Astrocyte of the cerebellum (primary cell): ENCODE results near the gene NOXO1.
"Not testable (repeated sequence)": the region's sequence is repeated elsewhere in the genome, so short reads cannot be mapped to it uniquely, and the experiment has no call there.

Source experiments
- DNase-seq: peaks from one replicate; pipeline ENCODE4 v3.0.0-alpha.2; 2011; ENCODE audit warnings: low read depth
- H3K4me3 ChIP-seq: 2 replicates; pipeline ENCODE4 v1.5.1; 2011; ENCODE audit warnings: mild to moderate bottlenecking, low read depth, low read length, moderate library complexity
- CTCF ChIP-seq: IDR thresholded peaks from 2 replicates; pipeline ENCODE4 v1.5.1; 2012; ENCODE audit warnings: low read length, low read depth, moderate library complexity, mild to moderate bottlenecking; ENCODE audit errors: missing control alignments
- in situ Hi-C: cut with HindIII; loops from 2 replicates; pipeline ENCODE4 v1.10.0; 2017; ENCODE audit warnings: low sequenced_read_pairs

The NOXO1 gene

DNA sequence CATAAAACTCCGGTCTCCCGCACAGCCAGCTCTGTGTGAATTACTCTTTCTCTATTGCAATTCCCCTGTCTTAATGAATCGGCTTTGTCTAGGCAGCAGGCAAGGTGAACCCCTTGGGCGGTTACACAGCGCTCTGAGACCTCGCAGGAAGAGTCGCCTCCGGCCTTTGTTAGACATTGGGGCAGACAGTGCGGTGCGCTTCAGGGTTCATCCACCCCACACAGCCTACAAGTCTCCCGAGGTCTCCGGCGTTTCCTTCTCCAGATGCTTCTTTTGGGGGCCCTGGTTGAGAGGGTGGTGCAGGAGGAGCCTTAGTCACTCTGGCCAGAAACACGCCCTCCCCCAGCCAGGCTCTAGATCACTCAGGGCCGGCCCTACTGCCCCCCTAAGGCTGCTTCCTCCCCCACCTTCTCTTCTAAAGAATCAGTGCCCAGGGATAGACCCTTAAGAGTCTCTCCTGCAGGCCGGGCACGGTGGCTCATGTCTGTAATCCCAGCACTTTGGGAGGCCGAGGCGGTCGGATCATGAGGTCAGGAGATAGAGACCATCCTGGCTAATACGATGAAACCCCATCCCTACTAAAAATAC, 36.6 kb downstream of the NOXO1 start:
- TF ChIP-seq CTCF = no peak
- no peak for DNase-seq
- H3K4me3 ChIP-seq = no peak overlapping the region
- in situ Hi-C loops = no loop called here

GRCh38 chr16:1942810-1943726, 38.2 kb downstream of the NOXO1 start, which contains the start of gene MSRB1:
TSS of gene MSRB1 (minus strand) at chr16:1943199. CDS start at chr16:1943156, 43 bp downstream.
- DNase-seq = peak; percentile 96
- TF ChIP-seq CTCF = no peak
- in situ Hi-C loops = no loop called here
- H3K4me3 ChIP-seq = peak within 1 kb of the TSS; percentile 91

DNA sequence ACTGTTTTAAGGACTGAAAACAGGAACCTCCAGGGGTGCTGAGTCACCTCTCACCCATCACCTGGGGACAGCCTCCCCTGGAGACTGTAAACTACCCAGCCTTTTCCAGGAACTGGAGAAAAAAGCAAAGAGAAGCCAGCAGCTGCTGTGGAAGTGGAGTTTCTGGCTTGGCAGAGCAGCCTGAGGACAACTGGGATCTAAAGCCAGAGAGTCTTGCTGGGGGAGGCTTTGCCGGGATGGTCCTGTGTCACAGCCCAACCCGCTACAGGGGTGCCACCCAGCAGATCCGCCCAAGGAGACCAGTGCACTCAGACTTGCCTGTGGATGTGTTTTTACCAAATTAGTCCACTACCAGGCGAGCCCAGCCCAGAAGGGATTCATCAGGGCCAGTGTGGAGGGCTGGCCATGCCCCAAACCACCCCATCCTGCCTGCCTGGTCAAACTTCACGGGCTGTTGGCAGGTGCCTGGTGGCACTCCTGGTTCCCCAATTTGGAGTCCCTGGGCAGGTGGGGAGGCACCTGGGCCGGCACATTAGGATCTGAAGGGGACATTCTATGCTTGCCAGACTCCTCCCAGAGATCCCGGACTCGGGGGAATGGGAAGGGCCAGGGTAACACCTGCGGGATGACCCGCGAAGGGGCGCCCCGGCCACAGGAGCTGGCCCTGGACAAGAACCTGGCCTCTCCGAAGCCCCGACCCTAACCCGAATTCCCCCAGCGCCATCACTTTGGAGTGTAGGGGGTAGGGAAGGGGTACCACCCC, 39.0 kb downstream of the NOXO1 start:
- in situ Hi-C loops = no loop called here
- TF ChIP-seq CTCF = no peak
- DNase-seq = no peak
- H3K4me3 ChIP-seq = peak overlapping the region; percentile 91

DNA sequence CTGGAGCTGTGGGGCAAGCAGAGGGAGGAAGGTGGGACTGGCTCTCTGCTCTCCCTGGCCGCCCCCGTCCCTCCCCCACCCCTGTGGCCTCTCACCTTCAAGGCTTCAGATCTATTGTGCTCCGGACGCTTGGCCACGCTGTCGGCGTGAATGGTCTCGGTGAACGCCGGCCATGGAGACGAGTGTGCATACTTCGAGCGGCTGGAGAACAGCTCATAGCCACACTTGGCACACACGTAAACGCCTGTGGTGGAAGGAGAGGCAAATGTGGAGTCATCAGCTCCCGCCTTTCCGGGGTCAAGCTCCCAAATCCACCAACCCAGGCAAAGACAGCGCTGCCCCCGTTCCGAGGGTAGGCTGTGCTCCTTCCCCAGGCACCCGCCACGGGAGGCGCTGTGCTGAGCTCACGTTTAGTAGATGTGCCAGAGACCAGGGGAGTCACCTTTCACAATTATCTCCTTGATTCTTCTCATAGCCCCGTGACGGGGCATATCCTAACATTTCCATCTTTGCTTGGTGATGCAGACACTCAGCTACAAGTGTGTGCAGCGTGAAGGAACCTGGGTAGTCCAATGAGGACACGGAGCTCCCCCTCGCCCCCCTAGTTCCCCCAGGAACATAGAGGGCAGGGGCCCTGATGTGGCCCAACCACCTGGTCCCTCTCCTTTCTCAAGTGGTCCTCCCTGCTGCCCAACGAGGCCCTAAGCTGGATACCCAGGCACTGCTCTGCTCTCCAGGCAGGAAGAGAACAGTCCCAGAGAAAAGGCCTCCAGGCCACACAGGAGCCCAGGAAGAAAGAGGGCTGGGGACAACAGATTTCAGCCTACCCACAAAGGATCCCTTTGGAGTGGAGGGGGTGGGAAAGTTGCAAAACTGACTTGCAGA, 39.9 kb downstream of the NOXO1 start:
- in situ Hi-C loops = no loop called here
- H3K4me3 ChIP-seq = peak overlapping the region; percentile 91
- peak; percentile 91 for DNase-seq
- TF ChIP-seq CTCF = peak; percentile 75

- H3K4me3 ChIP-seq = peak overlapping the region; percentile 91
- no peak for DNase-seq
- TF ChIP-seq CTCF = no peak
- in situ Hi-C loops = no loop called here
Observed at GRCh38 chr16:1940273-1941161, 40.8 kb downstream of the NOXO1 start.

DNA sequence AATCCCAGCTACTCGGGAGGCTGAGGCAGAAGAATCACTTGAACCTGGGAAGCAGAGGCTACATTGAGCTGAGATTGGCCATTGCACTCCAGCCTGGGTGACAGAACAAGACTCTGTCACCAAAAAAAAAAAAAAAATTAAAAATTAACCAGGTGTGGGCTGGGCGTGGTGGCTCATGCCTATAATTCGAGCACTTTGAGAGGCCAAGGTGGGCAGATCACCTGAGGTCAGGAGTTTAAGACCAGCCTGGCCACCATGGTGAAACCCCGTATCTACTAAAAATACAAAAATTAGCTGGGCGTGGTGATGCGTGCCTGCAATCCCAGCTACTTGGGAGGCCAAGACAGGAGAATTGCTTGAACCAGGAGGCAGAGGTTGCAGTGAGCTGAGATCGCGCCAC, 41.4 kb downstream of the NOXO1 start:
- H3K4me3 ChIP-seq, in situ Hi-C loops, DNase-seq: not testable (repeated sequence)
